ENCODE measurements around the gene SOCS2. TPM values are rescaled to one million over a fixed set of nuclear protein-coding genes. Genes with fewer than 3 reads are reported as not detected.

Gene SOCS2
- total RNA-seq, 1 experiment from 2014 or later = 57.2 TPM

- Histone ChIP-seq H2BK12ac (ENCODE audit: insufficient read length, low read depth, low read length) (no peak overlapping the region), H3K79me2 (ENCODE audit: insufficient read depth, low read length) (no peaks in the 10 kb centered on the region), H3K27me3 (ENCODE audit: insufficient read depth, low read length) (no peaks in the 10 kb centered on the region), H3K18ac (ENCODE audit: insufficient read length, low read depth, low read length) (peak overlapping the region; percentile 50), H4K8ac (replicated peaks; ENCODE audit: insufficient read length, low read depth, low read length) (no peak overlapping the region), H3K79me1 (ENCODE audit: insufficient read depth, low read depth, low read length, poor library complexity, severe bottlenecking) (no peaks in the 10 kb centered on the region), H3K4me2 (ENCODE audit: insufficient read depth, insufficient read length, low read length) (peak overlapping the region; percentile 8), H3K9me3 (ENCODE audit: control insufficient read depth, low read depth, low read length) (no peaks in the 10 kb centered on the region), H3T11ph (ENCODE audit: low read length) (no peak overlapping the region), H3K9ac (ENCODE audit: extremely low read depth, insufficient read length, low read length) (no peak overlapping the region), H2AK5ac (ENCODE audit: insufficient read length, low read length) (peak overlapping the region; percentile 57), H4K5ac (ENCODE audit: insufficient read length, low read depth, low read length) (no peak overlapping the region), H4K91ac (ENCODE audit: insufficient read length, low read depth, low read length) (no peak overlapping the region), H3K4me1 (ENCODE audit: insufficient read depth, low read length) (peaks cover 4% of the 10 kb centered on the region; the same call in 1 of the 2 replicates), H2BK15ac (ENCODE audit: low read depth, low read length) (no peak overlapping the region), H3K56ac (ENCODE audit: insufficient read length, low read depth, low read length) (no peak overlapping the region), H3K23me2 (ENCODE audit: insufficient read length, low read depth, low read length, poor library complexity, severe bottlenecking) (no peaks in the 10 kb centered on the region), H3K27ac (ENCODE audit: insufficient read length, low read depth, low read length) (no peak overlapping the region), H3K4ac (ENCODE audit: low read depth, low read length) (no peak overlapping the region), H2AFZ (ENCODE audit: low read length) (no peak overlapping the region), H3K23ac (ENCODE audit: insufficient read length, low read depth, low read length) (no peak overlapping the region), H2BK20ac (ENCODE audit: low read depth, low read length, poor library complexity, severe bottlenecking) (peak overlapping the region; percentile 14), H2BK120ac (ENCODE audit: low read depth, low read length, poor library complexity, severe bottlenecking) (no peak overlapping the region), H3K14ac (ENCODE audit: insufficient read depth, low read length) (no peak overlapping the region), H4K20me1 (ENCODE audit: control insufficient read depth, insufficient read depth, insufficient read length) (no peaks in the 10 kb centered on the region), H2BK5ac (ENCODE audit: insufficient read length, low read length) (no peak overlapping the region)
- Mint-ChIP-seq H3K4me3 (peak overlapping the region; percentile 2 to 40; a peak in 4 of 5 replicates), H3K9me3 (no peaks in the 10 kb centered on the region), H3K27me3 (ENCODE audit: low read depth) (no peaks in the 10 kb centered on the region), H3K4me1 (peaks cover 52 to 56% of the 10 kb centered on the region in 2 experiments), H3K36me3 (ENCODE audit: insufficient read depth in 1 of 3, low read depth in 3 of 3) (peaks cover 11 to 14% (median 11%) of the 10 kb centered on the region in 3 experiments; a peak in 6 of 7 replicates), H3K27ac (peak overlapping the region; percentile 15 to 90 (median 24); a peak in 5 of 7 replicates)
- no peak for DNase-seq
- no peak for TF ChIP-seq CTCF (conservative IDR thresholded peaks at IDR 0.05)
- no CpG with 5 or more reads among the region's 5 CpGs for WGBS (ENCODE audit: extremely low coverage, insufficient read length, low lambda C conversion rate)
Measured at GRCh38 chr12:93583627-93584392, 11.3 kb downstream of the SOCS2 start.

Measured in H9 (cell line).